ENCODE results near the gene EPO.

DNA sequence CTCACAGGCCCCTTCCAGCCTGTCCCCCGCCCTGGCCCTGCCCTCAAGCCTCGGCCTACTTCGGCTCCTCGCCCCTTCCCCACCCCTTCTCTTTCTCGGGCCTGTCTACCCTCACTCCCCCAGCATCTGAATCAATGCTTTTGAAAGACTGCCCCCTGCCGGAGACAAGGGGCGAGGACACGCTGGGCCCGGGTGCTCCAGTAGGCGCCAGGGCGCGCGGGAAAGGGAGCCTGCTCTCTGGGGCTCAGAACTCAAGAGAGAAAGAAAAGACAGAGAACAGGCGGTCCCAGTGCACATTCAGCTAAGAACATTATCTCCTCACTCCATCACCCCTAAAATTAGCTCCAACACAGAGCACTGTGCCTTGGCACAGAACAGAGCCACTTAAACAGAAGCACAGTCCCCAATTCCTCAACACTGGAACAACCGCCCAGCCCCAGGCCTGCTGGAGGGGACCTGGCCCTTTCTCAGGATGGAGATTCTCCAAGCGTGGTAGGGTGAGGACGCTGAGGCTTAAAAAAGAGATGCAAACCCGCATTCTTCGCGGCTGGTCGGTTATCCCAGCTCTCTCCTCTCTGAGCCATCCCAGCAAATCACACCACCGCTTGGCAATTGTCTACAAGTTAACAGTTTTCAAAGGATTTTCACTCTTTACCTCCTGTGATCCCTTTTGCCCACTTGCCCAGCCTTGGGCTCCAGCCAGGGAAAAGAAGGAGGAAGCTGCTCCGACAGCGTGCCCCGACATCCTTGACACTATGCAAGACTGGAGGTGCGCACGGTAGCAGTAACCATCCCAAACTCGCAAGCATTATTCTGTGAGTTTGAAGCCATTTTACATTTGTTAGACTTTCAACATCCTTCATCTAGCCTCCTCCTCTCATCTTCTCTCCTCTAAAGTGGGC is 28.3 kb upstream of the EPO start:
- TF ChIP-seq EZH2phosphoT487 (IDR thresholded peaks at IDR 0.05; ENCODE audit: insufficient read depth, low read depth), result no peak
- TF ChIP-seq EZH2 (IDR thresholded peaks at IDR 0.05; ENCODE audit: insufficient read depth, poor library complexity, severe bottlenecking), result no peak

All from GM23248 (cell line).